K562 (cell line): ENCODE data around the gene ACTRT2. TPM values are rescaled to one million over a fixed set of nuclear protein-coding genes. Genes with fewer than 3 reads are reported as not detected.

Experiments
- ATAC-seq: fragments of 200-7000 bp; cut with Tn5 transposase; 3 replicates; pipeline ENCODE4 v1.9.1; 2020; ENCODE audit warnings: moderate library complexity
- BruUV-seq: library from RNA; stranded (reverse); fragments of 400-500 nt; replicated peaks from 2 replicates; lab custom pipeline; 2021; lab: Mats Ljungman, UMichigan
- CTCF ChIA-PET: fragments of 300-600 bp; formaldehyde crosslinking; extraction: SDS; loops from one replicate; lab custom pipeline; 2021; ENCODE audit warnings: low intra/inter-chr PET ratio; lab: Yijun Ruan, JAX
- POLR2A ChIA-PET: fragments of 300-600, 350-650 bp; sonication (Branson Sonifier 250); formaldehyde crosslinking; extraction: SDS; loops from one replicate; lab custom pipeline; 2021; ENCODE audit warnings: antibody characterized with exemption, inconsistent platforms; lab: Yijun Ruan, JAX
- DNase-seq, 4 experiments: peaks; one replicate each; pipeline versions ENCODE4 v3.0.0 to v3.0.0-alpha.2; 2011 to 2018; ENCODE audit warnings: low spot score in 3 of 4, mixed read lengths in 3 of 4; ENCODE audit errors: extremely low read depth in 1 of 4
- FAIRE-seq: peaks from 2 replicates; lab custom pipeline; 2011; peaks lifted over from hg19 to GRCh38; lab: Jason Lieb, UNC
- H2AFZ ChIP-seq: 2 replicates; pipeline ENCODE4 v1.6.0; 2011; ENCODE audit warnings: low read depth, low read length, control low read depth, inconsistent platforms
- H3K27ac ChIP-seq: fragments of 200-600 bp; 3 replicates; pipeline ENCODE4 v1.8.0; 2011; ENCODE audit warnings: low read depth, mild to moderate bottlenecking, control low read depth, inconsistent platforms, low read length, moderate library complexity, mixed read lengths; ENCODE audit errors: extremely low read depth
- H3K27me3 ChIP-seq, 2 experiments: fragments of 300-600 bp in 1 of 2; 2 replicates in 1 of 2; 3 replicates in 1 of 2; pipeline versions ENCODE4 v1.6.0 to v1.8.0; 2011; ENCODE audit warnings: inconsistent platforms in 2 of 2, low read length in 2 of 2, mild to moderate bottlenecking in 1 of 2, mixed read lengths in 1 of 2, moderate library complexity in 1 of 2; ENCODE audit not compliant: control insufficient read depth in 2 of 2, insufficient read depth in 2 of 2
- H3K36me3 ChIP-seq: fragments of 300-600 bp; 3 replicates; pipeline ENCODE4 v1.8.0; 2011; ENCODE audit warnings: mild to moderate bottlenecking, low read length, inconsistent platforms; ENCODE audit not compliant: control insufficient read depth, insufficient read depth
- H3K4me1 ChIP-seq, 2 experiments: fragments of 200-600 bp in 1 of 2; replicated peaks in 1 of 2; 2 replicates in 1 of 2; 3 replicates in 1 of 2; pipeline versions ENCODE4 v1.5.1 to v1.8.0; 2011; ENCODE audit warnings: inconsistent platforms in 2 of 2, low read length in 2 of 2, mild to moderate bottlenecking in 1 of 2, mixed read lengths in 1 of 2, moderate library complexity in 1 of 2; ENCODE audit not compliant: control insufficient read depth in 2 of 2, insufficient read depth in 2 of 2
- H3K4me2 ChIP-seq: 2 replicates; pipeline ENCODE4 v1.6.1; 2011; ENCODE audit warnings: low read length, control low read depth, inconsistent platforms, mixed read lengths; ENCODE audit not compliant: insufficient read depth
- H3K4me3 ChIP-seq: fragments of 200-600 bp; sonication (generic), shearing (Covaris generic); 2 replicates; pipeline ENCODE4 v1.5.1; 2016; ENCODE audit warnings: control low read depth, inconsistent platforms
- H3K79me2 ChIP-seq: fragments of 200-600 bp; 3 replicates; pipeline ENCODE4 v1.8.0; 2011; ENCODE audit warnings: low read length, inconsistent platforms; ENCODE audit not compliant: control insufficient read depth, insufficient read depth
- H3K9ac ChIP-seq, 2 experiments: 2 replicates each; pipeline versions ENCODE4 v1.6.0 to v1.6.1; 2011; ENCODE audit warnings: low read depth in 2 of 2, low read length in 2 of 2, control low read depth in 1 of 2, inconsistent platforms in 1 of 2, mild to moderate bottlenecking in 1 of 2, mixed read lengths in 1 of 2; ENCODE audit not compliant: insufficient read depth in 1 of 2
- H3K9me1 ChIP-seq: one replicate; pipeline ENCODE4 v1.6.0; 2011; ENCODE audit warnings: inconsistent platforms, mild to moderate bottlenecking, low read length, moderate library complexity; ENCODE audit not compliant: control insufficient read depth, insufficient read depth
- H3K9me3 ChIP-seq: replicated peaks from 2 replicates; pipeline ENCODE4 v1.5.1; 2011; ENCODE audit warnings: low read depth, low read length, inconsistent platforms; ENCODE audit not compliant: control insufficient read depth, insufficient read depth
- H4K20me1 ChIP-seq: replicated peaks from 2 replicates; pipeline ENCODE4 v1.6.1; 2011; ENCODE audit warnings: low read length, inconsistent platforms, mixed read lengths; ENCODE audit not compliant: control insufficient read depth, insufficient read depth
- MCM3 ChIP-seq: fragments of 450-650 bp; IDR thresholded peaks from 2 replicates; pipeline ENCODE4 v1.6.1; 2016
- POLR3A ChIP-seq: IDR thresholded peaks from 2 replicates; pipeline ENCODE4 v1.6.1; 2011; ENCODE audit warnings: borderline replicate concordance, mild to moderate bottlenecking, moderate library complexity; ENCODE audit not compliant: insufficient read length, insufficient read depth; ENCODE audit errors: extremely low read depth
- THAP12 ChIP-seq: fragments of 250-450 bp; sonication (Bioruptor Pico); IDR thresholded peaks from 2 replicates; pipeline ENCODE4 v1.9.0; 2021; ENCODE audit warnings: mild to moderate bottlenecking, inconsistent platforms
- TOE1 ChIP-seq, 2 experiments: fragments of 450-650 bp in 1 of 2; sonication (generic) in 1 of 2; formaldehyde crosslinking in 1 of 2; IDR thresholded peaks; 2 replicates each; pipeline versions ENCODE4 v1.7.1 to v1.8.0; 2016 to 2022; ENCODE audit warnings: borderline replicate concordance in 2 of 2, mild to moderate bottlenecking in 2 of 2, antibody characterized with exemption in 1 of 2, inconsistent platforms in 1 of 2, low read depth in 1 of 2, missing genetic modification reagents in 1 of 2, moderate library complexity in 1 of 2
- ZC3H4 ChIP-seq: sonication (generic); formaldehyde crosslinking; IDR thresholded peaks from 2 replicates; pipeline ENCODE4 v1.9.0; 2021; ENCODE audit warnings: missing genetic modification reagents, borderline replicate concordance
- ZNF431 ChIP-seq: sonication (generic); formaldehyde crosslinking; IDR thresholded peaks from 2 replicates; pipeline ENCODE4 v1.8.0; 2022; ENCODE audit warnings: mild to moderate bottlenecking, missing genetic modification reagents
- WGBS: fragments of 100-300 bp; shearing (Covaris generic); methylation state at CpG from one replicate; pipeline ENCODE4 v1.1.6; 2016; ENCODE audit warnings: low coverage, mixed read lengths; ENCODE audit not compliant: insufficient coverage; ENCODE audit errors: missing lambda C conversion rate; 5-methylcytosine and 5-hydroxymethylcytosine counted together
- in situ Hi-C: fragments of 300-500 bp; cut with MboI; formaldehyde crosslinking; loops from 4 replicates; pipeline ENCODE4 v1.15.0; 2018; ENCODE audit warnings: inconsistent platforms, mixed read lengths
- intact Hi-C: fragments of 100-400 bp; cut with micrococcal nuclease; formaldehyde crosslinking; loops from 2 replicates; pipeline ENCODE4 v1.14.2; 2022
- polyA plus RNA-seq, 8 experiments: library from polyadenylated mRNA; depleted of rRNA in 4 of 8; stranded (reverse) in 5 of 8; unstranded in 3 of 8; fragments of >200 nt; fragmentation: Nextera tagmentation in 2 of 8; fragmentation: Illumina TruSeq in 1 of 8; extraction: Ambion mirVana in 2 of 8; extraction: Trizol in 1 of 8; gene quantifications; 2 replicates each; pipeline versions ENCODE4 v1.2.1 to v1.2.3, GENCODE V29; 2011 to 2014; ENCODE audit warnings: inconsistent platforms in 1 of 8, missing spikeins in 1 of 8
- total RNA-seq, 7 experiments: library from RNA; depleted of rRNA in 6 of 7; stranded (reverse); fragments of >200 nt in 6 of 7; fragmentation: Illumina TruSeq in 2 of 7; extraction: Trizol in 2 of 7; gene quantifications; 2 replicates each; pipeline versions ENCODE4 v1.2.1 to v1.2.3, GENCODE V29; 2011 to 2021; ENCODE audit warnings: low replicate concordance in 1 of 7

Gene ACTRT2
- total and polyA plus RNA-seq, 9 of the 15 experiments (the other 6 are each of a cell fraction or from before 2014, with no cell fraction given) = not detected

GRCh38 chr1:3020263-3020909 is 881 bp upstream of the ACTRT2 start:
- CTCF ChIA-PET = no interaction called here
- no peak for FAIRE-seq
- H3K27ac ChIP-seq = no peak overlapping the region
- H3K9ac ChIP-seq = no peak overlapping the region
- H3K36me3 ChIP-seq = no peaks in the 10 kb centered on the region
- no peak overlapping the region for H3K4me3 ChIP-seq
- H3K4me1 ChIP-seq = 0 out of 5 replicates have a peak, but pooled peaks cover 0 to 2% of the 10 kb centered on the region in 2 experiments
- no peak overlapping the region for H2AFZ ChIP-seq
- POLR2A ChIA-PET = no interaction called here
- no peaks in the 10 kb centered on the region for H3K9me3 ChIP-seq
- BruUV-seq = no TSS peak
- intact Hi-C loops (no loop called here), in situ Hi-C loops (no loop called here)
- no peak for DNase-seq
- TF ChIP-seq POLR3A (no peak), TOE1 (IDR thresholded peaks at IDR 0.05; ENCODE audit: borderline replicate concordance) (no peak), TOE1 (CRISPR knock-in tag; IDR thresholded peaks at IDR 0.05; ENCODE audit: borderline replicate concordance, low read depth) (no peak), MCM3 (no peak), ZC3H4 (no peak), ZNF431 (CRISPR knock-in tag) (no peak), THAP12 (CRISPR knock-in tag) (no peak)
- no peaks in the 10 kb centered on the region for H3K9me1 ChIP-seq
- H3K27me3 ChIP-seq = peaks cover 11 to 52% of the 10 kb centered on the region in 2 experiments; a peak in 3 of 5 replicates
- H3K79me2 ChIP-seq = no peaks in the 10 kb centered on the region
- 1% methylated on average over 12 of the region's 12 CpGs for WGBS
- 0 out of 2 replicates have a peak, but pooled peaks cover 4% of the 10 kb centered on the region for H4K20me1 ChIP-seq
- ATAC-seq = no peak
- H3K4me2 ChIP-seq = no peak overlapping the region
